KMS-11 (cell line): ENCODE results near the gene NT5DC4.

Experiments used
- H2AFZ ChIP-seq: fragments of 200-600 bp; sonication (generic); 2 replicates; pipeline ENCODE4 v1.6.1; 2016; ENCODE audit warnings: antibody characterized with exemption, mixed run types, low read depth
- H3K27ac ChIP-seq: fragments of 200-600 bp; sonication (generic); 2 replicates; pipeline ENCODE4 v1.6.1; 2016; ENCODE audit warnings: mild to moderate bottlenecking, mixed run types
- H3K27me3 ChIP-seq: fragments of 200-600 bp; sonication (generic); 2 replicates; pipeline ENCODE4 v1.6.1; 2017; ENCODE audit warnings: mild to moderate bottlenecking, low read depth, mixed run types, moderate library complexity; ENCODE audit not compliant: insufficient read depth
- H3K36me3 ChIP-seq: fragments of 200-600 bp; sonication (generic); 2 replicates; pipeline ENCODE4 v1.6.1; 2017; ENCODE audit warnings: mild to moderate bottlenecking, mixed run types; ENCODE audit not compliant: insufficient read depth
- H3K4me1 ChIP-seq: fragments of 200-600 bp; sonication (generic); 2 replicates; pipeline ENCODE4 v1.6.1; 2016; ENCODE audit warnings: mild to moderate bottlenecking, low read depth, mixed run types; ENCODE audit not compliant: poor library complexity, severe bottlenecking
- H3K4me2 ChIP-seq: fragments of 200-600 bp; sonication (generic); 2 replicates; pipeline ENCODE4 v1.7.0; 2016; ENCODE audit warnings: mild to moderate bottlenecking, mixed run types
- H3K4me3 ChIP-seq: fragments of 200-600 bp; sonication (generic); IDR thresholded peaks from 2 replicates; pipeline ENCODE4 v1.6.1; 2017; ENCODE audit warnings: low read depth, low read length, mixed read lengths; ENCODE audit not compliant: insufficient read depth
- H3K79me2 ChIP-seq: fragments of 200-600 bp; sonication (generic); 2 replicates; pipeline ENCODE4 v1.6.1; 2016; ENCODE audit warnings: low read depth, mixed run types; ENCODE audit not compliant: insufficient read depth
- H3K9ac ChIP-seq: fragments of 200-600 bp; sonication (generic); 2 replicates; pipeline ENCODE4 v1.6.1; 2016; ENCODE audit warnings: mild to moderate bottlenecking, mixed run types
- H4K20me1 ChIP-seq: fragments of 200-600 bp; sonication (generic); 2 replicates; pipeline ENCODE4 v1.6.1; 2016; ENCODE audit warnings: mild to moderate bottlenecking, mixed run types; ENCODE audit not compliant: insufficient read depth
- CTCF ChIP-seq: fragments of 200-600 bp; sonication (generic); conservative IDR thresholded peaks from 2 replicates; pipeline ENCODE4 v1.6.1; 2017; ENCODE audit warnings: low read depth, mild to moderate bottlenecking, antibody characterized with exemption, low read length, moderate library complexity, mixed read lengths

NT5DC4 gene

DNA sequence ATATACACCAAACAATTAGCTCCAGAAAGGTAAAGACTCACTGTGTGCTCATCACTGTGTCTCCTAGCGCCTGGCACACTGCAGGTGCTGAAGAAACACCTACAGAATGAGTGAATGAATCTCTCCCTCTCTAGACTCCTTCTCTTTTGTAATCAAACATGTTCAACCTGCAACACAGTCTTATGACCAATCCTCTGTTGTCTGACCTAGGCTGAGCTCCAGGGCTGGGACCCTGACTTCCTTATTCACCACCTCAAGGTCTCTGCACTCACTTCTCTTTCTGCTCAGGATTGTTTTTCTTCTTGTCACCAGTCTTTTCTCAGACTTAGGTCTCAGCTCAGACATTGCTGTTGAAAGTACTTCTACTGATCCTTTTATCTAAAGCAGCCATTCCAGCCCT, 33.7 kb downstream of the NT5DC4 start:
- H3K79me2 ChIP-seq = no peaks in the 10 kb centered on the region
- no peaks in the 10 kb centered on the region for H3K36me3 ChIP-seq
- no peak overlapping the region for H2AFZ ChIP-seq

GRCh38 chr2:112755444-112755843, 34.6 kb downstream of the NT5DC4 start:
- no peaks in the 10 kb centered on the region for H3K79me2 ChIP-seq
- H3K27ac ChIP-seq = no peak overlapping the region
- H3K4me3 ChIP-seq = no peak overlapping the region
- H3K9ac ChIP-seq = no peak overlapping the region
- H4K20me1 ChIP-seq = no peaks in the 10 kb centered on the region
- no peaks in the 10 kb centered on the region for H3K36me3 ChIP-seq
- no peaks in the 10 kb centered on the region for H3K4me1 ChIP-seq
- no peak for TF ChIP-seq CTCF
- H3K27me3 ChIP-seq = no peaks in the 10 kb centered on the region
- no peak overlapping the region for H2AFZ ChIP-seq
- H3K4me2 ChIP-seq = no peak overlapping the region

More for the DNA sequence above, 33.7 kb downstream of the NT5DC4 start:
- Histone ChIP-seq H3K4me3 (no peak overlapping the region), H3K4me1 (no peaks in the 10 kb centered on the region), H3K9ac (no peak overlapping the region), H3K27ac (no peak overlapping the region), H3K4me2 (no peak overlapping the region), H4K20me1 (no peaks in the 10 kb centered on the region), H3K27me3 (no peaks in the 10 kb centered on the region)
- no peak for TF ChIP-seq CTCF

GRCh38 chr2:112756207-112756606, 35.4 kb downstream of the NT5DC4 start:
- no peak overlapping the region for H2AFZ ChIP-seq
- no peaks in the 10 kb centered on the region for H3K79me2 ChIP-seq
- H3K36me3 ChIP-seq = no peaks in the 10 kb centered on the region
- no peak overlapping the region for H3K4me2 ChIP-seq
- no peaks in the 10 kb centered on the region for H3K27me3 ChIP-seq
- H3K27ac ChIP-seq = no peak overlapping the region
- no peak overlapping the region for H3K4me3 ChIP-seq
- no peaks in the 10 kb centered on the region for H4K20me1 ChIP-seq
- no peak overlapping the region for H3K9ac ChIP-seq
- TF ChIP-seq CTCF = no peak
- H3K4me1 ChIP-seq = no peaks in the 10 kb centered on the region

DNA sequence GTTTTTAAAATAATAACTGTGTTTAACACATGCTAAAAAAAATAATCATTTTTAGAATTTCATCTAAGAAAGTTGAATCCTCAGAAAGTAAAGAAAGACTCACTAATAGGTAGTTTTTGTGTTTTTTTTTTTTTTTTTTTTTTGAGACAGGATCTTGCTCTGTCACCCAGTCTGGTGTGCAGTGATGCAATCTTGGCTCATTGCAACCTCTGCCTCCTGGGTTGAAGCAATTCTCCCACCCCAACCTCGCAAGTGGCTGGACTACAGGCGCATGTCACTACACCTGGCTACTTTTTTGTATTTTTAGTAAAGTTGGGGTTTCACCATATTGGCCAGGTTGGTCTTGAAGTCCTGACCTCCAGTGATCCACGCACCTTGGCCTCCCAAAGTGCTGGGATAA, 36.4 kb downstream of the NT5DC4 start:
- H3K27ac ChIP-seq = no peak overlapping the region
- no peaks in the 10 kb centered on the region for H4K20me1 ChIP-seq
- H3K4me2 ChIP-seq = no peak overlapping the region
- no peaks in the 10 kb centered on the region for H3K36me3 ChIP-seq
- H3K79me2 ChIP-seq = peaks cover 7% of the 10 kb centered on the region; the same call in 1 of the 2 replicates
- no peak for TF ChIP-seq CTCF
- H3K4me1 ChIP-seq = no peaks in the 10 kb centered on the region
- no peak overlapping the region for H3K4me3 ChIP-seq
- no peaks in the 10 kb centered on the region for H3K27me3 ChIP-seq
- no peak overlapping the region for H3K9ac ChIP-seq
- no peak overlapping the region for H2AFZ ChIP-seq
